Retinal pigment epithelial cell (primary cell): ENCODE measurements around the gene CCDC192.
"Not testable (repeated sequence)": the region's sequence is repeated elsewhere in the genome, so short reads cannot be mapped to it uniquely, and the experiment has no call there.

ENCODE experiments used
- DNase-seq: peaks from one replicate; pipeline ENCODE4 v3.0.0-alpha.2; 2010; ENCODE audit warnings: low read depth
- H3K4me3 ChIP-seq: 2 replicates; pipeline ENCODE4 v1.5.1; 2011; ENCODE audit warnings: mild to moderate bottlenecking, low read length, control low read depth, moderate library complexity
- CTCF ChIP-seq: conservative IDR thresholded peaks from 2 replicates; pipeline ENCODE4 v1.5.1; 2011; ENCODE audit warnings: low read depth, low read length, control low read depth, inconsistent platforms

CCDC192 gene

DNA sequence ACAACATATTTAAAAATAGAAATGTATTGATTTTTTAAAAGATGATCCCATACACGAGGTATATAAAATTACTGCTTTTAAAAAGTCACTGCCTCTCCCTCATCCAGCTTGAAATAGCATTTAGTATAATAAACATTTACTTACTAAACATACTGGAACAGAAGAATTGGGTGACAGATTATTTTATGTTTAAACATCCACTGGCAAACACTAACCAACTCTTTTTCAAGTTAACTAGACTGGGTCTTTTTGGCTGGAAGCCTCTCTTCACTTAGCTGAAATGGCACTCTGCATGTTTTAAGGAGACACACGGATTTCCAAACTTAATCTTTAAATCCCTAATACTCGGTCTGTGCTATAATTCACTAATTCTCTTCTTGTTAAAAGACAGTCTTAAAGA lies 35.3 kb upstream of the CCDC192 start:
- no peak overlapping the region for H3K4me3 ChIP-seq
- TF ChIP-seq CTCF: no peak
- no peak for DNase-seq

- TF ChIP-seq CTCF: no peak
- DNase-seq: no peak
- H3K4me3 ChIP-seq: no peak overlapping the region
Observed at GRCh38 chr5:127671218-127671617, 32.0 kb upstream of the CCDC192 start.

DNA sequence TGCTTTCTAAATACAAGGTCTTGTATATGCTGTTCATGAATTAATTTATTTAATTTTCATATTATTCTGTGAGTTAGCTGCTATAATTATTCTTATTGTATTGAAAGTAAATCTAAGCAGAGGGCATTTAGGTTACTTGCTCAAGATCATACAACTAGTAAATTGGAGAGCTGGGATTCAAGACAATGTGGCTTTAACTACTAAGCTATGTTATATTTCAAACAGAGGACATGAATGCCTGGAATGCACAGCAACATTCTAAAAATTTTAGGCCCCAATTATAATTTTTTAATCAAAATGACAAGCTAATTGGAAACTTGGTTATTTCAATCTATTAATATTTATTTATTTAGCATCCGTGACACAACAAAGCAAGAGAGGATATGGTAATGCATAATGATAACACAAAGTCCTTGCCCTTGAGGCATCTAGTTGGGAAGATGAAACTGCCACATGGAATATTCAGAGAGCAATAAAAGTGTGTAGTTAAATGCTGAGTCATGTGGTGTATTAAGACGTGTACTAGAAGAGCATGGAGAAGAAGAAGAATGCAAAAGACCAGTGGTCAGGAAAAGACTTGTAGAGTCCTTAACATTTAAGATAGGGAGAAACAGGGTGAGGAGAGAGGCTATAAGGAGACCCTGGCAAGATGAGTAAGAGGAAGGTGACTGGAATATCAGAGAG lies 29.9 kb upstream of the CCDC192 start:
- DNase-seq: no peak
- no peak overlapping the region for H3K4me3 ChIP-seq
- TF ChIP-seq CTCF: no peak

GRCh38 chr5:127676951-127677350 lies 26.2 kb upstream of the CCDC192 start:
- H3K4me3 ChIP-seq, DNase-seq: not testable (repeated sequence)

- not testable (repeated sequence) for DNase-seq, H3K4me3 ChIP-seq
Observed at GRCh38 chr5:127679691-127680330, 23.4 kb upstream of the CCDC192 start.

GRCh38 chr5:127680595-127680994 lies 22.6 kb upstream of the CCDC192 start:
- no peak for DNase-seq
- H3K4me3 ChIP-seq: no peak overlapping the region
- TF ChIP-seq CTCF: no peak

GRCh38 chr5:127683008-127683407 lies 20.2 kb upstream of the CCDC192 start:
- peak; percentile 55 for DNase-seq
- no peak for TF ChIP-seq CTCF
- H3K4me3 ChIP-seq: no peak overlapping the region

DNA sequence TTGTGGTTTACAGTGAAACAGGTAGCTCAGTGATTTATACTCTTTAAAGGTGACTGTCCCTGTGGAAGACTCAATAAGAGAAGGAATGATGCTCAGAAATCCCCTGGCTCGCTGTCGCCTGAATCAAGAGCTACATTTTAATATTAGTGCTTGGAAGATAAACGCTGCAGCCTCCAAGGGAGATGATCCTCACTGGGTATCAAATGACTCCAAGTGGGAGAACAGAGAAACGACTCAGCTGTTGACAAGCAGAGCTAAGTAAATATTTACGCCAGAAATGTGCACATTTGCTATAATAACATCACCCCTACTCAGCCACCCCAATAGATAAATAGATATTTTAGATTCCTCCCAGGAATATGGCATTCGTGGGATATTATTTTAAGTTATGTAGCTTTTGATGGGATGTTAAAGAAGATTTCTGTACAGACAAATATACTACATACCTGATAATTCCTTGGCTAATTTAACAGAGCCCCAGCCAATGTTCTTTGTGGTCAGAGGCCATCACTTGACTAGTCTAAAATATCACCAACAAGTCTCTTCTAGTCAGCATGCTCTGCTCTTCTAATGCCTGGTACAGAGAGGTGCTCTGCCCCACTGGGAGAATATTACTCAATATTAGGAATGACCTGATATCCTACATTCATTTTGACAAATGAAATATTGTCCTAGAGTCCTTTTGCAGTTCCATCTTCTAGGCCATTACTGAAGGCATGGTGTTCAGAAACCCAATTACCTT lies 18.3 kb upstream of the CCDC192 start:
- DNase-seq: no peak
- no peak for TF ChIP-seq CTCF

More for the DNA sequence above, 18.3 kb upstream of the CCDC192 start:
- H3K4me3 ChIP-seq: no peak overlapping the region
